ENCODE data around the gene GALNT1.

DNA sequence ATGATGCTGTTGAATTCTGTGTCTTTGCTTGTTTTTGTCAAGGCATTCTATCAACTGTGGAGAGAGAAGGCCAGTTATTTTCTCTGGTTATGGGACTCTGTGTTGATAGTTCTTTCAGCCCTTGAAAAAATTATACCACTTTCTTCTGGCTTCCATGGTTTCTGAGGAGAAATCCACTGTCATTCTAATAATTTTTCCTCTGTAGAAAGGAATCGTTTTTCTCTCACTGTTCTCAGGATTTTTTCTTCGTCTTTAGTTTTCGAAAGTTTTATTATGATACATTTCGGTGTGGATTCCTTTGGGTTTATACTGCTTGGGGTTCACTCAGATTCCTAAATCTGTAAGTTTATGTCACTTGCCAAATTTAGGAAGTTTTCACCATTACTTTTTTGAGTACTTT, 6.6 kb downstream of the GALNT1 start:
- TF ChIP-seq ELF4 (IDR thresholded peaks at IDR 0.05) (no peak), TARDBP (IDR thresholded peaks at IDR 0.05) (no peak), BHLHE40 (IDR thresholded peaks at IDR 0.05; ENCODE audit: borderline replicate concordance) (no peak), PKNOX1 (IDR thresholded peaks at IDR 0.05) (no peak), HDGF (IDR thresholded peaks at IDR 0.05; ENCODE audit: borderline replicate concordance) (no peak)
